Measurements from ENCODE around the gene FBXO36. TPM values are rescaled to one million over a fixed set of nuclear protein-coding genes. Genes with fewer than 3 reads are reported as not detected.

Gene FBXO36
- total RNA-seq, 1 donor from 2014 or later = 1.9 TPM

DNA sequence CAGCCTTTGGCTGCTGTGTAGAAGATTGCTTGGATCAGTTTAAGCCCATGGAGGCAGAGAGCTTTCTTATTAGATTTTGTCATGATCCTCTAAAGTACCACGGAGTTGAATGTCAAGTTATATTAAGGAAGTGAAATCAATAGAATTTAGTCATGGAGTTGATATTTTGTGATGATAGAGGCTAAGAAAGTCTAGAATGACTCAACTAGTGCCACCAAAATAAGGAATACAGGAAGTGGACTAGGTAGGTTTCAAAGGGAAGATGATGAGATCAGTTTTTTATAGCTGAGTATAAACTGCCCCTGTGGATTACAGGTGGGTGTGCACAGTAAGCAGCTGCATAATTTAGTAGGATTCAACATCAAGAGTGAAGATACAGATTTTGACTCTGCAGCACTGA is 25.2 kb downstream of the FBXO36 start:
- Mint-ChIP-seq H3K9me3 (ENCODE audit: unreplicated experiment) (no peaks in the 10 kb centered on the region), H3K4me3 (ENCODE audit: unreplicated experiment) (no peak overlapping the region), H3K27me3 (ENCODE audit: low read depth, unreplicated experiment) (no peaks in the 10 kb centered on the region), H3K36me3 (ENCODE audit: low read depth, unreplicated experiment) (peaks cover 3% of the 10 kb centered on the region), H3K27ac (ENCODE audit: unreplicated experiment) (no peak overlapping the region), H3K4me1 (ENCODE audit: low read depth, unreplicated experiment) (peaks cover 4% of the 10 kb centered on the region)
- Histone ChIP-seq H3K4me3 (ENCODE audit: insufficient read depth, low read depth, low read length) (no peak overlapping the region), H3K4me2 (ENCODE audit: low read length) (no peak overlapping the region), H4K20me1 (ENCODE audit: insufficient read depth, low read length) (no peaks in the 10 kb centered on the region), H3K79me2 (ENCODE audit: insufficient read depth, low read length) (no peaks in the 10 kb centered on the region), H3K9me3 (ENCODE audit: insufficient read depth, low read depth, low read length) (no peaks in the 10 kb centered on the region), H3K27me3 (ENCODE audit: insufficient read depth, low read length) (no peaks in the 10 kb centered on the region), H3K9ac (ENCODE audit: low read length) (no peak overlapping the region), H3K27ac (ENCODE audit: low read depth, low read length) (no peak overlapping the region), H3K4me1 (ENCODE audit: insufficient read depth, low read length) (no peaks in the 10 kb centered on the region), H3K36me3 (ENCODE audit: insufficient read depth, low read length) (no peaks in the 10 kb centered on the region), H2AFZ (ENCODE audit: low read depth, low read length) (no peak overlapping the region)
- TF ChIP-seq, protein P1, sequence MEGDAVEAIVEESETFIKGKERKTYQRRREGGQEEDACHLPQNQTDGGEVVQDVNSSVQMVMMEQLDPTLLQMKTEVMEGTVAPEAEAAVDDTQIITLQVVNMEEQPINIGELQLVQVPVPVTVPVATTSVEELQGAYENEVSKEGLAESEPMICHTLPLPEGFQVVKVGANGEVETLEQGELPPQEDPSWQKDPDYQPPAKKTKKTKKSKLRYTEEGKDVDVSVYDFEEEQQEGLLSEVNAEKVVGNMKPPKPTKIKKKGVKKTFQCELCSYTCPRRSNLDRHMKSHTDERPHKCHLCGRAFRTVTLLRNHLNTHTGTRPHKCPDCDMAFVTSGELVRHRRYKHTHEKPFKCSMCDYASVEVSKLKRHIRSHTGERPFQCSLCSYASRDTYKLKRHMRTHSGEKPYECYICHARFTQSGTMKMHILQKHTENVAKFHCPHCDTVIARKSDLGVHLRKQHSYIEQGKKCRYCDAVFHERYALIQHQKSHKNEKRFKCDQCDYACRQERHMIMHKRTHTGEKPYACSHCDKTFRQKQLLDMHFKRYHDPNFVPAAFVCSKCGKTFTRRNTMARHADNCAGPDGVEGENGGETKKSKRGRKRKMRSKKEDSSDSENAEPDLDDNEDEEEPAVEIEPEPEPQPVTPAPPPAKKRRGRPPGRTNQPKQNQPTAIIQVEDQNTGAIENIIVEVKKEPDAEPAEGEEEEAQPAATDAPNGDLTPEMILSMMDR (IDR thresholded peaks at IDR 0.05; ENCODE audit: insufficient read depth, low read depth, low read length) = no peak
- no peak for TF ChIP-seq EZH2 (IDR thresholded peaks at IDR 0.05; ENCODE audit: insufficient read depth, low read length)
- FAIRE-seq (no peak), DNase-seq (ENCODE audit: low read depth) (no peak)

DNA sequence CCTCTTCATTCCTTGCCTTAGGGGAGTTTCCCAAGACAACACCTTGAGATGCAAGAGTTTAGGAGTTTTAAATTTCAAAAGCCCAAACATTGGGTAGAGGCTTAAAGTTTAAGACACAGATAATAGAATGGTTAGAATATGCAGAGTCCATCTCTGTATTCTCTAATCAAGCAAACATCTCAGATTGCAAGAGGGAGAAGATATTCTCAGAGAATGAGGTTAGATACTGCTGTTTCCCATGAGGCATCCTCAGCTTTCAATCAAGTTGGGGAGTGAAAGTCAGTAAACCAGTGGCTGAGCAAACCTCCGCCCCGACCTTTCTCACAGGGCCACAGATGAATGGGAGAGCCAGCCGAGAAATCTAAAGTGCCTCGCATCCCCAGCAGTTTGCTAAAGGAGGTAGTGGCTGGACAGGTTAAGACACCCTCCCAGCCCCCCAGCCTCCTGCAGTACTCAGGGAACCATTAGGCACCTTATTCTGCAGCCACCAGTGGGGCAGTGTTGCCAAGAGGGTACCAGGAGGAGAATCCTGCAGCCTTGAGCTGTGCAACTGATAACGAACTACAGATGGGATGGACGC is 30.0 kb downstream of the FBXO36 start:
- H3K27me3 Mint-ChIP-seq (ENCODE audit: low read depth, unreplicated experiment) = no peaks in the 10 kb centered on the region
- Histone ChIP-seq H2AFZ (ENCODE audit: low read depth, low read length) (no peak overlapping the region), H3K4me2 (ENCODE audit: low read length) (no peak overlapping the region), H3K9me3 (ENCODE audit: insufficient read depth, low read depth, low read length) (no peaks in the 10 kb centered on the region), H3K36me3 (ENCODE audit: insufficient read depth, low read length) (no peaks in the 10 kb centered on the region), H4K20me1 (ENCODE audit: insufficient read depth, low read length) (no peaks in the 10 kb centered on the region), H3K27me3 (ENCODE audit: insufficient read depth, low read length) (no peaks in the 10 kb centered on the region), H3K4me3 (ENCODE audit: insufficient read depth, low read depth, low read length) (no peak overlapping the region), H3K9ac (ENCODE audit: low read length) (no peak overlapping the region), H3K27ac (ENCODE audit: low read depth, low read length) (no peak overlapping the region), H3K4me1 (ENCODE audit: insufficient read depth, low read length) (no peaks in the 10 kb centered on the region), H3K79me2 (ENCODE audit: insufficient read depth, low read length) (no peaks in the 10 kb centered on the region)
- H3K4me1 Mint-ChIP-seq (ENCODE audit: low read depth, unreplicated experiment) = no peaks in the 10 kb centered on the region
- DNase-seq (ENCODE audit: low read depth) = no peak
- no peak overlapping the region for H3K27ac Mint-ChIP-seq (ENCODE audit: unreplicated experiment)
- no peak for FAIRE-seq
- no peak overlapping the region for H3K4me3 Mint-ChIP-seq (ENCODE audit: unreplicated experiment)
- no peaks in the 10 kb centered on the region for H3K9me3 Mint-ChIP-seq (ENCODE audit: unreplicated experiment)
- no peak for TF ChIP-seq EZH2 (IDR thresholded peaks at IDR 0.05; ENCODE audit: insufficient read depth, low read length)
- TF ChIP-seq, protein P1 (IDR thresholded peaks at IDR 0.05; ENCODE audit: insufficient read depth, low read depth, low read length) = no peak
- no peaks in the 10 kb centered on the region for H3K36me3 Mint-ChIP-seq (ENCODE audit: low read depth, unreplicated experiment)

DNA sequence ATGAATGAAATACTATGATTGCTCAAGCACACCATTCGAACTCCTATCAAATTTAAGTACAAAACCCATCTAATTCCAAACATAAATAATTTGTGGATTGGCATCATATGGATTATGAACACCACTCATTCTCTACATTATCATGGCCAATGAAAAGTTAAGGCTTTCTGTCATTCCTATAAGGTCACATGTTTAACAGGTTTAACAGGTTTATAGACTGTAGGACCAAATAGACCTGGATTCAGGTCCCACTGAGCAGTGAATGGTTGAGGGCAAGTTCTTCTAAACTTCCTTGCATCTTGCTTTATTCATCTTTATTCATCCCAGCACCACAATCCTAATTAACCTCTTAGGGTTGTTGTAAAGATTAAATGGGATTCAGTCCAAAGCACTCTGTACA is 33.4 kb downstream of the FBXO36 start:
- TF ChIP-seq, protein P1 (IDR thresholded peaks at IDR 0.05; ENCODE audit: insufficient read depth, low read depth, low read length) = no peak
- no peak for TF ChIP-seq EZH2 (IDR thresholded peaks at IDR 0.05; ENCODE audit: insufficient read depth, low read length)
- Mint-ChIP-seq H3K36me3 (ENCODE audit: low read depth, unreplicated experiment) (no peaks in the 10 kb centered on the region), H3K4me3 (ENCODE audit: unreplicated experiment) (no peak overlapping the region)

More for the DNA sequence above, 33.4 kb downstream of the FBXO36 start:
- H3K4me1 Mint-ChIP-seq (ENCODE audit: low read depth, unreplicated experiment) = no peaks in the 10 kb centered on the region
- no peaks in the 10 kb centered on the region for H3K79me2 ChIP-seq (ENCODE audit: insufficient read depth, low read length)
- H3K9me3 Mint-ChIP-seq (ENCODE audit: unreplicated experiment) = no peaks in the 10 kb centered on the region
- no peaks in the 10 kb centered on the region for H3K9me3 ChIP-seq (ENCODE audit: insufficient read depth, low read depth, low read length)
- no peak overlapping the region for H3K9ac ChIP-seq (ENCODE audit: low read length)
- H3K36me3 ChIP-seq (ENCODE audit: insufficient read depth, low read length) = no peaks in the 10 kb centered on the region
- H3K27me3 ChIP-seq (ENCODE audit: insufficient read depth, low read length) = no peaks in the 10 kb centered on the region
- no peak overlapping the region for H3K4me3 ChIP-seq (ENCODE audit: insufficient read depth, low read depth, low read length)
- no peak overlapping the region for H2AFZ ChIP-seq (ENCODE audit: low read depth, low read length)
- no peak overlapping the region for H3K27ac Mint-ChIP-seq (ENCODE audit: unreplicated experiment)
- FAIRE-seq (no peak), DNase-seq (ENCODE audit: low read depth) (no peak)
- H4K20me1 ChIP-seq (ENCODE audit: insufficient read depth, low read length) = no peaks in the 10 kb centered on the region
- no peaks in the 10 kb centered on the region for H3K27me3 Mint-ChIP-seq (ENCODE audit: low read depth, unreplicated experiment)
- no peak overlapping the region for H3K4me2 ChIP-seq (ENCODE audit: low read length)
- no peaks in the 10 kb centered on the region for H3K4me1 ChIP-seq (ENCODE audit: insufficient read depth, low read length)
- H3K27ac ChIP-seq (ENCODE audit: low read depth, low read length) = no peak overlapping the region
